Neural progenitor cell (in vitro differentiated cells): ENCODE data around the gene PROS1.

Experiments used
- EZH2phosphoT487 ChIP-seq: fragments of 200-600 bp; sonication (generic); IDR thresholded peaks from 2 replicates; pipeline ENCODE4 v1.6.1; 2017; ENCODE audit warnings: antibody characterized with exemption
- TF ChIP-seq, protein P1 (sequence below): fragments of 200-600 bp; sonication (generic); IDR thresholded peaks from 2 replicates; pipeline ENCODE4 v1.5.1; 2017; ENCODE audit warnings: antibody characterized with exemption, mild to moderate bottlenecking

DNA sequence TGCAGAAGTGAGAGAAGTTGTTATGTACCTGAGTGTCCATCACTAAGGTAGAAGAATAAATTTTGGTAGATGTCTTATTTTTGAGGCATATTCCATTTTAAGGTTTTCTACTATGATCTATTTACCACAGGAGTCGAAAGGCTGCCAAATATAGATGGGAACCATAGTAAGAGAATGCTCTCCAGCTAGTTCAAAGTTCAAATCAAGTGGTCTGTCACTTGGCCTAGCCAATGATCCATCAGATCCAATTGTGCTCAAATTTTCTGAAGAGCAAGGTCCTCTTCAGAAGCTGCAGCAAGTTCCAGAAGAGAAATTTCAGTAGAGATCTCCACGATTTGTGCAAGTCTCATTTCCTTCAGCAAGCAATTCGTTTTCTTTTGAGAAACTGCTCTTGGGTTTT, 10.9 kb downstream of the PROS1 start:
- TF ChIP-seq, protein P1, sequence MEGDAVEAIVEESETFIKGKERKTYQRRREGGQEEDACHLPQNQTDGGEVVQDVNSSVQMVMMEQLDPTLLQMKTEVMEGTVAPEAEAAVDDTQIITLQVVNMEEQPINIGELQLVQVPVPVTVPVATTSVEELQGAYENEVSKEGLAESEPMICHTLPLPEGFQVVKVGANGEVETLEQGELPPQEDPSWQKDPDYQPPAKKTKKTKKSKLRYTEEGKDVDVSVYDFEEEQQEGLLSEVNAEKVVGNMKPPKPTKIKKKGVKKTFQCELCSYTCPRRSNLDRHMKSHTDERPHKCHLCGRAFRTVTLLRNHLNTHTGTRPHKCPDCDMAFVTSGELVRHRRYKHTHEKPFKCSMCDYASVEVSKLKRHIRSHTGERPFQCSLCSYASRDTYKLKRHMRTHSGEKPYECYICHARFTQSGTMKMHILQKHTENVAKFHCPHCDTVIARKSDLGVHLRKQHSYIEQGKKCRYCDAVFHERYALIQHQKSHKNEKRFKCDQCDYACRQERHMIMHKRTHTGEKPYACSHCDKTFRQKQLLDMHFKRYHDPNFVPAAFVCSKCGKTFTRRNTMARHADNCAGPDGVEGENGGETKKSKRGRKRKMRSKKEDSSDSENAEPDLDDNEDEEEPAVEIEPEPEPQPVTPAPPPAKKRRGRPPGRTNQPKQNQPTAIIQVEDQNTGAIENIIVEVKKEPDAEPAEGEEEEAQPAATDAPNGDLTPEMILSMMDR: no peak
- TF ChIP-seq EZH2phosphoT487: no peak
